Renal cortex interstitium (tissue), 11 donors: ENCODE measurements around the gene GDPD2. TPM values are rescaled to one million over a fixed set of nuclear protein-coding genes. Genes with fewer than 3 reads are reported as not detected.

Source experiments
- DNase-seq, 11 donors: peaks; one replicate each; pipeline ENCODE4 v3.0.0-alpha.2; 2013; ENCODE audit warnings: low read depth in 9 of 11, low spot score in 4 of 11; ENCODE audit errors: extremely low read depth in 1 of 11
- polyA plus RNA-seq, 3 donors: library from polyadenylated mRNA; unstranded; fragments of 120-200 nt; gene quantifications; one replicate each; pipeline ENCODE4 v1.2.1, GENCODE V29; 2013; ENCODE audit not compliant: insufficient read length in 3 of 3

The GDPD2 gene
- polyA plus RNA-seq, 3 donors, result 0.99 to 1.8 (median 1.8) TPM

GRCh38 chrX:70434914-70435586 is 11.9 kb downstream of the GDPD2 start:
- DNase-seq, result no peak

- no peak for DNase-seq
Observed at GRCh38 chrX:70436343-70436742, 13.2 kb downstream of the GDPD2 start.

GRCh38 chrX:70437011-70437410 is 13.9 kb downstream of the GDPD2 start:
- DNase-seq, result no peak

GRCh38 chrX:70437921-70438665 is 15.0 kb downstream of the GDPD2 start:
- no peak for DNase-seq

- DNase-seq, result no peak
Observed at GRCh38 chrX:70439016-70439415, 15.9 kb downstream of the GDPD2 start.

- DNase-seq, result no peak
Observed at GRCh38 chrX:70442224-70442623, 19.1 kb downstream of the GDPD2 start.

GRCh38 chrX:70444326-70444945 is 21.3 kb downstream of the GDPD2 start, which contains the start of gene DLG3:
Gene DLG3, plus strand, starts transcription at chrX:70444835. Its CDS starts 367 bp downstream, at chrX:70445202.
- no peak for DNase-seq

GRCh38 chrX:70444946-70445656 is 22.0 kb downstream of the GDPD2 start:
- DNase-seq, result no peak

DNA sequence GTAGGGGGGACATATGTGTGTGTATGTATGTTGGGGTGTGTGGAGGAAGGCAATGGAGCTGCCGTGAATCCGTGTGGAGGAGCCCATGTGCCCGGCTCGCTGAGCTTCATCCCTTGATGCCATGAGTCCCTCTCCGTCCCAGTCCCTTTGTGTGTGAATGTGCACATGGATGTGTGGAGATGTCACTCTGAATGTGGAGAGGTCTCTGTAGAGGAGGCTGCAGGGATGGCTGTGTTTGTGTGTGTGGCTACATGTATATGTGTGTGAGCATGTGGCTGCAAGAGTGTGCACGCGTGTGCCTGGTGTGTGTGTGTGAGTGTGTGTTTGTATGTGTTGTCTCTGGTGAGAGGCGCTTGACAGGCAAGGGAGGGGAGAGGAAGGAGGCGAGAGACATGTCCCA is 22.8 kb downstream of the GDPD2 start:
- DNase-seq, result no peak

DNA sequence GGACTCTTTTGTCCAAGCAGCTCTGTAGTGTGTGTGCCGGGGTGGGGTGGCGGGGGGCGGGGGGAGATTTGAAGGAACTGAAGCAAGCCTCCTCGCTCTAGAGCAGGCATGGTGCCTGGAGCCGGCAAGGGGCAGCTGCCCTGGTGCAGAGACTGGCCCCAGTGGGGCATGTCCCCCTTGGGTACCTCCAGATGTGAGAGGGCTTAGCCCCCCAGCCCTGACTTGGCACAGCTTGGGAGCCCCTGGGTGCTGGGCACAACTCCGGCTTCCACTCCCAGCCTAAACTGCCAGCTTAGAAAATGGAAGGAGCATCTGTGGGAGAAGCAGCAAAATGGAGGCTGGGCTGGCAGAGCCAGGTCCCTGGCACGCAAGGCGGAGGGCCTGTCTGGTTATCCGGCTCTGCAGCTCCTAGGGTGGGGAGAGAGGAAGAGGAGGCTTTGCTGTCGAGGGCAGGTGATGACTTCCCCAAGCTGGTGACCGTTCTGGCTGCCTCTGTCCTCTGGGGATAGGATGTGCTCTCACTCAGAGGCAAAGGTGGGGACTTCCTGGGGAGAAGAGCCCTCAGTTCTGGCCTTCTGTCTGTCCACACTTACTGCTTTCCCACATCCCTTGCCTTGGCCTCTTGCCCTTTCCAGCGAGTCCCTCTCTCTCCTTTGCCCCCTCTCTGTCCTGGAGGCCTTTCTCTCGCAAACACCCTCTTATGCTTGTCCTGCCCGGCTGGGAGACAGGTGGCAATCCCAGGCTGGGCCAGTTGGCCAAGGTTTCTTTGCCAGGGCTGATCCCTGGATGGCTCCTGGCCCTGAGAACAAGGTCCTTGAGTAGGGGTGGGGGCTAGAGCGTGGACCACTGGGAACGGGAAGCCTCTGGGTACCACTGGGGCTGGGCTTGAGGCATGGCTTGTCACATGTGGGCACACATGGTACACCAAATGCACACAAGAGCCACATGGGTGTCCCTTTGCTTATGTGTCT is 23.6 kb downstream of the GDPD2 start:
- no peak for DNase-seq

- no peak for DNase-seq
Observed at GRCh38 chrX:70449457-70449966, 26.4 kb downstream of the GDPD2 start.

- peak in 3 of 11 donors; percentile 20 to 37 (median 28) for DNase-seq
Observed at GRCh38 chrX:70452143-70452733, 29.1 kb downstream of the GDPD2 start.

GRCh38 chrX:70453024-70453618 is 30.0 kb downstream of the GDPD2 start:
- no peak for DNase-seq

GRCh38 chrX:70454441-70455365 is 31.6 kb downstream of the GDPD2 start:
- peak in 9 of 11 donors; percentile 55 to 88 (median 73) for DNase-seq

GRCh38 chrX:70455366-70456202 is 32.5 kb downstream of the GDPD2 start:
- no peak for DNase-seq

DNA sequence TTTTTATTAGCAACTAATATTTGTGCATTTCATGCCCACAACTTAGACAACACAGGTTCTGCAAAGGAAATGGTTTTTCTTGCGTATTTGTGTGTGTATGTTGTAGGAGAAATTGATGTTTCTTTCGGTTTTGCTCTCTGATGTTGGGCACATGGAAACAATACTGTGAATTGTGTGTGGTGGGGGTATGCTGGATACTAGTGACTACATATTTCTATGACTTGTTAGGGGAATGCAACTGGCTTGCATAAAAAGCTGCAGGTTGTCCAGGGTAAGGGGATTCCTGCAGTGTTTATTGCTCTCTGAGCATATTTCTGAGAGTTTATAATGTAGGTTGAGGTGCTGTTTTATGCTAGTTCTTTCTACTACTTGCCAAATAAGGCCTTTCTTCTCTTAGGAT is 33.1 kb downstream of the GDPD2 start:
- DNase-seq, result no peak
